GM18868 (cell line): ENCODE data around the gene CLDN20.
"Not testable (repeated sequence)": the region's sequence is repeated elsewhere in the genome, so short reads cannot be mapped to it uniquely, and the experiment has no call there.

Experiments used
- ATAC-seq: cut with Tn5 transposase; IDR thresholded peaks from one replicate; pipeline ENCODE4 v1.9.1; 2021; ENCODE audit warnings: mild to moderate bottlenecking, moderate library complexity; ENCODE audit not compliant: unreplicated experiment

CLDN20 gene, protein sequence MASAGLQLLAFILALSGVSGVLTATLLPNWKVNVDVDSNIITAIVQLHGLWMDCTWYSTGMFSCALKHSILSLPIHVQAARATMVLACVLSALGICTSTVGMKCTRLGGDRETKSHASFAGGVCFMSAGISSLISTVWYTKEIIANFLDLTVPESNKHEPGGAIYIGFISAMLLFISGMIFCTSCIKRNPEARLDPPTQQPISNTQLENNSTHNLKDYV

DNA sequence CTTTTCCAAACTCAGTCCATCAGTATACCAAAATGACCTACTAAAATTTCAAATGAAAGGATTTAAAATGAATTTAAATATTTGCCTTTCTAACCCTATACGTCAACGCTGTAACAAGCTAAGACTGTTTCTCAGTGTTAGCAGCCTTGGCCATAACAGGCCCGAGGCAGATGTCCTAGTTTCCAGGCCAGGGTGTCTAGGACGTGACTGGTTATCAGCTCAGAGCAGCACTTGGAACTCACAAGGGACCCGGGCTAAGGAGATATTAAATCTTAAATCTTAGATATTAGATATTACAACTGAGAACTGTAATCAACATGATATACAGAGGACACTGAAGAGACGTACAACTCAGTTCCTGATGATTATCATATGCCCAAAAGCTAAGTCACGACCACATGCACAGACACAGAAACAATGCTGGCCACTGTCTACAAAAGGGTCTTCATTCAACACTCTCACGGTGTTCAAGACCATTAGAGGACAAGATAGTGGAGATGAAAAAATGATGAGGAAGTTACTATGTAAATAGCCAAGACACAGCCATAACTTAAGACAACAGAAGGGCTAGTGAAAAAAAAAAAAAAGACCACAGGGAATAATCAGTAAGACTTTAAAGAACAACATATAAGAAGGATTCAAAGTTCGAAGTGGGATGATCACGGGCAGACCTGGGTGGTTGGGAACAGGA lies at the start of gene CLDN20:
TSS of gene CLDN20 (plus strand) at position 641 of the 691 bp plus-strand sequence. CDS start 11,707 bp downstream, outside the sequence.
- ATAC-seq: no peak

DNA sequence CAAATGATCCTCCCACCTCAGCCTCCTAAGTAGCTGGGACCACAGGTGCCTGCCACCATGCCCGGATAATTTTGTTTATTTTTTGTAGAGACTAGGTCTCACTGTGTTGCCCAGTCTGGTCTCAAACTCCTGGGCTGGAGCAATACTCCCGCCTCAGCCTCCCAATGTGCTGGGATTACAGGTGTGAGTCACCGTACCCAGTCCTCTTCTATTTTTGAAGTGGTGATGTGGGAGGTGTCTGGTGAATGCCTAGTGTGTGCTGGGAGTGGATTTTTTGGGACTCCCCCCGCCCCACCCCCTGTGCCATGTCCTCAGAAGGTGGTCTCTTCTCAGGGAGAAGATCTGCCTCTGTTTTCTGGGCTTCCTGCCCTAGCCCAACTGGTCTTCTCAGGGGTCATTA lies 47.9 kb upstream of the CLDN20 start:
- no peak for ATAC-seq

DNA sequence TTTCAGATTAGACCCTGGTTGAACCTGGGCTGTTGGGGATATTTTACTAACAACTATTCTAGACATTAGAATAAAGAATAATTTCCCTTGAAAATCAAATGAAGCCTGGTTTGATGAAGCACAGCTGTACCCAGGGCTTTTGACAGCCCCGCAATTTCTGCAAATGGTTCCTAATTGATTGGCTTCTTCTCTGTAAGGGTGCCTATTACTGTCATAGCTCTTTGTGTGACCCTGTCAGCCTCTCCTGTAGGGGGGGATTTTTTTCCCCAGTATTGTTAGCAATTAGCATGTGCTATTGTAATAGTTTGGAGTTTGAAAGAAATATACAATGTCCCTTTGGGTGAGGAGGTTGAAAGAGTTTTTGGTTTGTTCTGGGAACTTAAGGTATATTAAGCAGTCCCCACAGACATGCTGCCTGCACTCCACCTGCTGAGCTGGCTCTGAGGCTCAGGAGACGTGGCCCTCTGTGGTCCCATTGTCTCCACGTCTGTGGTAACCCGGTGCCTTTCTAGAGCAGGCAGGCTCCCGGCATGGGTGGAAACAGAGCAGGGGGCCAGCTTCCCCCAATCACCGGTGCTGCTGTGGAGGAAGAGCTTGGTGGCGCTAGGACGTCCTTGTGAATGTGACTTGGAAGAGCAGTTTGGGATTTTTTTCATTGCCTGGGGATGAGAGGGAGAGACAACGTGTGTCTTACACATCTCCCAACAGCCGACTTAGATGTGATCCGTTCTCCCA lies 47.3 kb upstream of the CLDN20 start:
- no peak for ATAC-seq

DNA sequence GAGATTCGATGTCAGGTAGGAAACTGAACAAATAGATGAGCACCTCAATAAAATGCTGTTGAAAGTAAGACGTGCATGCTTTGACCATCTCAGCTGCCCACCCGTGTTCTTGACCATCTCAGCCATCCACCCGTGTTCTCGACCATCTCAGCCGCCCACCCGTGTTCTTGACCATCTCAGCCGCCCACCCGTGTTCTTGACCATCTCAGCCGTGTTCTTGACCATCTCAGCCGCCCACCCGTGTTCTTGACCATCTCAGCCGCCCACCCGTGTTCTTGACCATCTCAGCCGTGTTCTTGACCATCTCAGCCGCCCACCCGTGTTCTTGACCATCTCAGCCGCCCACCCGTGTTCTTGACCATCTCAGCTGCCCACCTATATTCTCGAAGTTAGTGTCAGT lies 45.1 kb upstream of the CLDN20 start:
- not testable (repeated sequence) for ATAC-seq

DNA sequence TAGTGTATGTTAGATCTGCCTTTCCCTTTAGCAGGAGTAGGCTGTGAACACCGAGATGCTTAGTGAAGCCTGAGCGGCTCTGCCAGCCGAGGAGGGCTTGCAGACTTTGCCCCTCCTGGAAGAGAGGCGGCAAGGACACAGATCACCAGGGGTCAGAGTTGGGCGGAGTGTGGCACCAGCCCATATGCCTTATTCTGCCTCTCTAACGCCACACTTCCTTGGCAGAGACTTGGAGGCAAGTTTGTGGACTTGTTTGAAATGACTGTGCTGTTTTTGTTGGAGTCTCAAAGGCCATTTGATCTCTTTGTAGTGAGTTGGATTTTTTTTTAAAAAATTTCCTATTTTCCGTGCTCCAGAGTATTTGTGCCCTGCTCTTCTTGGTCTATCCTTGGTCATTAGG lies 44.5 kb upstream of the CLDN20 start:
- ATAC-seq: no peak

DNA sequence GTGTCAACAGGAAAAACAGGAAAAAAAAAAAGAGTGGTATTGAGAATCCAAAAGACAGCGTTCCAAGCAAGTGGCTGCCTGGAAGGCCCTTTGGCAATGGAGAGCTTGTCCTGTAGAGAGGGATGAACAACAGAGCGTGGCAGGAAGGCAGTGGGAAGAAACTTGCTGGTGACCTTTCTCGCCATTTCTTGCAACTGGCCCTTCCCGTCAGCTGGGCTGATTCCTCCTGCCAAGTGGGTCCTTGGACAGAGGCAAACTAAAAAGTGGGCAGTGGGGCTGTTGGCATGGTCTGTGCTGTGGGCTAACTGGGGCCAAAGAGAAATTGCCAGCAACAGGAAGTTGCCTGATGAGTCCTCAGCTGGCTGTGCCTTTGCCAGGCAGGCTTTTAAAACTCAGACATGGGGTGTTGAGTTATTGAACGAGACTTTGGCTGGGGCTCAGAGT lies 43.9 kb upstream of the CLDN20 start:
- no peak for ATAC-seq

DNA sequence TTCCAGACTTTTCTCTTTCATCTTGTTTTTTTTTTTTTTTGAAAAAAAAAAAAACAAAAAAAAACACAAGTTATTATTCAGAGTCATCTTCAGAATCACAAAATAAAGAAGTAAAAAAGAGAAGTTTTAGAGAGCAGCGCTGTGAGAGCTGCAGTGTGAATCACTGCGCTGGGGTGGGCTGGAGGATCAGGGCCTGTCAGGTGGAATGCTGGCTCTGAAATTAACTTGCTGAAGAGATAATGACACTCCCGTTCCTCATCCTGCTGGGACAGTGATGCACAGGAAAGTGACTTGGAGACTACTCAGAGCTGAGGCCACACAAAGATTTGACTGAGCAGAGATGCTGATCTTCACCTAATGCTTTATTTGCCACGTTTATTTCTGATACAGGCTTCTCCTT lies 42.7 kb upstream of the CLDN20 start:
- ATAC-seq: no peak

DNA sequence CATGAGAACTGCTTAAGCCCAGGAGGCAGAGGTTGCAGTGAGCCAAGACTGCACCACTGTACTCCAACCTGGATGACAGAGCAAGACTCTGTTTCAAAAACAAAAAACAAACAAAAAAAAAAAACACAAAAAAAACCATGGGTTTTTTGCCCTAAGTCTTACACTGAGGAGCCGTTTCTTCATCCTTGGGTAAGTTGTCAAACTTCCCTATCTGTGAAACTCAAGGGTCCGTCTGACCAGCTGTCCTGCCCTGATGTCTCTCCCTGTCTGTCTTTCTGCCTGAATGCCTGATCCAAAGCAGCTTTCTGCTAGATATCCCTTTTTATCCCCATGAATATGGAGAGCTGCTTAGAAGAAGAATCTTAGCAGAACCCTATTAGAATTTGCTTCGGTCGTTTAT lies 41.3 kb upstream of the CLDN20 start:
- ATAC-seq: no peak

DNA sequence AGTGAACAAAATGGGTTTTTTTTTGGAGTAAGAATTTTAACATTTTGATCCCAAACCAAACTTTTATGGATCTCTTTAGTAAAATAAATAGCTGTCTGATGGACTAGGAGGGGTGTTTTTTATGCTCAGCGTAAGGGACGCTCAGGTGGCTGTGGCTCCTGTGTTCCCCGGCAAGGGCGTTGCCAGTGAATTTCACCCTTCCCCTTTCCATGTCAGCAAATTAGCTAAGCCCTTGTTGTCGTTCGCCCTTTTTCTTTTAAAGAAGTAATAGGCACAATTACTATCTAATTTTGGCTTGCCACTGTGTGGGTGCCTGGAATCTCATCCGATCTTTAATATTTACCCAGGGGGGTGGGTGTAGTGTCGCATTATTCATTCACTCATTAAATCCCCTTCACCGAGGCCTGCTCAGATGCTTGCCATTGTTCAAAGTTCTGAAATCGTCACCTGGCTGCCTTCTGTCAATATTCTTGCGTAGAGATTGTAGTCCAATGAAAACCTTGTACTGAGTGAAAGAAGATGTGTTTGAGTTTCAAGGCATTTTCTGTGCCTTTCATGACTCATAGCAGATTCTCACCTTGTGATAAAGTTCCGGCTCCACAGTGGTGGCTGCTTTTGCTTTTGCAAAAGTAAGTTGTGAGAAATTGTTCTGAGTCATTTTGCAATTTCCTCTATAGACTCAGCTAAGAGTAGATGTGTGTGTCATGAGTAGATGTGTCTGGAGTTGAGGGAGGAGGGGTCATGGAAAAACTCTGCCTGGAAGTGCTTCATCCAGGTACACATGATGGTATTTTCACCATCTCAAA lies 40.0 kb upstream of the CLDN20 start:
- peak; percentile 98 for ATAC-seq

DNA sequence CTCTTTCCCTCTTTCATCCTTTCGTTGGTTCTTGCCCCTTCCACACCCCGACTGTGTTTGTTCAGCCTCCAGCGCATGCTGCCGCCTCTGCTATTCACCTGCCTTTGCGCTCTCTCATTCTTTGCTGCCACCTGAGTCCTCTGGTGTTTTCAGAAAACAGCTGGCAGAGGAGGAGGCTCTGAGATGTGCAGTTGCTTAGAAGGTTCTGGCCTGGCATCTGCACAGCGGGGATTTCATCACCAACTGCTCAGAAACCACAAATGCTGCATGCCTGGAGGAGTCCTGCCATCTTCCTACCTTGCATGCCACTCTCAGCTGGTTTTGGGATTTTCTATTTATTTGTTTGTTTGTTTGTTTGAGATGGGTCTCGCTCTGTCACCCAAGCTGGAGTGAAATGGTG lies 39.2 kb upstream of the CLDN20 start:
- no peak for ATAC-seq

DNA sequence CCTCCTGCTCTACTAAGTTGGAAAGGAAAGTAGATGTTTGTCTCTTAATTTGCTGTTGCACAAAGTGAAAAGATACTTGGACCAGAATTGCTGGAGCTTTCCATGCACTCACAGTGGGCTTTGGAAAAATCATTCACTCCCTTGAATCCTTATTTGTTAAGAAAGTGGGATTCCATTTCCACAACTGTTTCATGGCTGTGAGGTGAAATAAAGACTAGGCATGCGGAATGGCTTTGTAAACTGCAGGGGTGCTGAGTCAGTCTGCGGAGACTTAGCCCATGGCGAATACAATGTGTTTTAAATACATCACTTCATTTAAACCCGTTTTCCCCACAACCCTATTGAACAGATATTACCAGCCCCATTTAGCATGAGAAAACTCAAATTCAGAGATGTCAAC lies 36.8 kb upstream of the CLDN20 start:
- no peak for ATAC-seq

DNA sequence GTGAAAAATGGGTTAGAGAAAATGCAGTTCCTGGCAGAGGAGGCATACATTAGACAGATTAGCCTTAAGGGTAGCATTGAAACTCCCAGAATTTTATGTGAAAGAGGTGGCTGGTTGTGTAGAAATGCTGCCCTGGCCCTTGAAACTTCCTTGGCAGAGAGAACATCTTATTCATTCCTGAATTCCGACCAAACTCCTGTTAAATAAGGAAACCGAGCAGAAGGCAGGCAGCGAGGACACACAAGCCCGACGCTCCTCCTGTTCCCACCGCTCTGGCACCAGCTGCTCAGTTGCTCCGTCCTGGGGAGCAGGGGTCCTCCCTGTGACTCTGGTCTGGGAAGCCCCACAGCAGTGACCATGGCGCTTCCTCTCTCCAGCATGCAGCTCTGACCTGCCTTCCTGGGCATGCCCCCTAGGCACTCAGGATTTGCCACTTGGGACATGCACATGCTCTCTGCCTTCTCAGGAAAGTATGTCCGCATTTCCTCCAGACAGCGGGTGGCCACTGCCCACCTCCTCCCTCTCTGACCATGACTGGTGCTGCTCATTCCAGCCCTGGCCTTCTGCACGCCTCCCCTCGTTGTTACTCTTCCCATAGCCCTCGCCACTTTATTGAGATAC lies 35.2 kb upstream of the CLDN20 start:
- ATAC-seq: no peak

DNA sequence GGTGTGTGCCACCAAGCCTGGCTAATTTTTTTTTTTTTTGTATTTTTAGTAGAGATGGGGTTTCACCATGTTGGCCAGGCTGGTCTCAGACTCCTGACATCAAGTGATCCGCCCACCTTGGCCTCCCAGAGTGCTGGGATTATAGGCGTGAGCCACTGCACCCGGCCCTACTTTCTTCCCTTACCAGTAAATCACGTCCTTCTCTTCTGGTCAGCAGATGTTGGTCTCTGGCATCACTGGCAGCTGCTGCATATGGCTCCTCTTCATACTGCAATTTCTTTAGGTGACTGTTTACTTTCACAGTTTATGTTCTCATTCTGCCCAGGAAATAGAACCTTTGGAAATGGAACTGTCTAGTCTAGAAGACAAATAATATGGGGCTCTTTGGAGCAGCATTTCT lies 32.8 kb upstream of the CLDN20 start:
- ATAC-seq: not testable (repeated sequence)

DNA sequence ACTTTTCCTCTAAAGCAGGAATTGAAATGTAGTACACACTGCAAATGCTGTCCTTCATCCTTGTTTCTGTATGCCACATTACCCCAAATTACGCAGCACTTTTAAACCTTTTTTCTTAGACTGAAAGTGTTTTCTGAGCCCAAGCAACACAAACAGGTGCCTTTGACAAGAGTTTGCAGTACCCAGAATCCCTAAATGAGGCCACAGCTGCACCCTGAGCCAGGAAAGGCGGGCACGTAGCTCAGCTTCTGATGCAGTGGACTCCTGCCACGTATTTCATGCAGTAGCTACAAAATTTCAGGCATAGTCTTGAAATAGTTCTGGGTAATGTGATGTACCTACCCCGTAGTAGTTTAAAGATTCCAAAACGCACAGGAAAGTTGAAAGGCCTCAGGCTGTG lies 31.0 kb upstream of the CLDN20 start:
- ATAC-seq: no peak

DNA sequence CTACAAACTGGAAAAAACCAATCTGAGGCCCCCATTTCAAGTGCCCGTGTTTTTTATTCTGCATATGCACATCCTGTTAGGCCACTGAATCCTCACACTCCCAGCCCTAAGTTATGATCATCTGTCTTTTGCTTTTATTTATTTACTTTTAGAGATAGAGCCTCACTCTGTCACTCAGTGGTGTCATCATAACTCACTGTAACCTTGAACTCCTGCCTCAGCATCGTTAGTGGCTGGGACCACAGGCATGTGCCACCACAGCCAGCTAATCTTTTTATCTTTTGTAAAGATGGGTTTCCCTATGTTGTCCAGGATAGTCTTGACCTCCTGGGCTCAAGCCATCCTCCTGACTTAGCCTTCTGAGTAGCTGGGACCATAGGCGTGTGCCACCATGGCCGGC lies 29.6 kb upstream of the CLDN20 start:
- no peak for ATAC-seq

DNA sequence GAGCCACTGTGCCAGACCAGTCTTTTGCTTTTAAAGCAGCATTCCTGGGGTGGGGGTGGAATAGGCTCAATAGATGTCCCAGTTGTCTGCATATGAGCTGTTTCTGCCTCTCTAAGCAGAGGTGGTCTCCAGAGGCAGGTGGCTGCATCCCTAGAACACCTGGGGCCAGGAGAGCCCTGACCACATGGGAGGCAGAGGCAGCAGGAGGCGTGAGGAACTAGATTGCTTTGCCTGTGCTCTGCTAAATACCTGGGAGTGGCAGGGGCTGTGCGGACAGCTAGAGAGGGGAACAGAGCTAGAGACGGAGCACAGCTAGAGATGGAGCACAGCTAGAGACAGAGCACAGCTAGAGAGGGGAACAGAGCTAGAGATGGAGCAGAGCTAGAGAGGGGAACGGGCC lies 29.1 kb upstream of the CLDN20 start:
- ATAC-seq: no peak

DNA sequence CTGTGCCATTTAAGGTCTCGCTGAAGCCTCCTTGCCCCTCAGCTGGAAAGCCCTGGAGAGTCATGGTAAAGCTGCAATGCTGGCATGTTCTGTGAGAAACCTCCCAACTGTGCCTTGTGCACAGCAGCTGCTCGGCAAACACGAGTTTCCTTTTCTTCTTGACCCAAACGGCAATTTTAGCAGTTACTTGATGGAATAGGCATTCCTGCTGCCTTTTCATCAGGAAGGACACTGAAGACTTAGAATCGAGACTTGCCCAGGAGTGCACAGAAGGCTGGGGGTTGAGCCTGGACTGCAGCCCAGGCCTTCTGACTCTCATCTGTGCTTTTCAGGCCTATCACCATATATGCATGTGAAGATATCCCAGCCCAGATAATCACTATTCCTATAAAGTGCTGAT lies 28.7 kb upstream of the CLDN20 start:
- no peak for ATAC-seq

DNA sequence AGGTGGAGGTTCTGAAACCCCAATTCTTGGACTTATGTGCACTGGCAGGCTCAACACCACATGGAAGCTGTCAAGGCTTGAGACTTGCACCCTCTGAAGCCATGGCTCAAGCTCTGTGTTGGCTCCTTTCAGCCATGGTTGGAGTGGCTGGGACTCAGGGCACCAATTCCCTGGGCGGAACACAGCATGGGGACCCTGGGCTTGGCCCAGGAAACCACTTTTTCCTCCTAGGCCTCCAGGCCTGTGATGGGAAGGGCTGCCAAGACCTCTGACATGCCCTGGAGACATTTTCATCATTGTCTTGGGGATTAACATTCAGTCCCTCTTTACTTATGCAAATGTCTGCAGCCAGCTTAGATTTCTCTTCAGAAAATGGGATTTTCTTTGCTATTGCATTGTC lies 26.2 kb upstream of the CLDN20 start:
- ATAC-seq: no peak

DNA sequence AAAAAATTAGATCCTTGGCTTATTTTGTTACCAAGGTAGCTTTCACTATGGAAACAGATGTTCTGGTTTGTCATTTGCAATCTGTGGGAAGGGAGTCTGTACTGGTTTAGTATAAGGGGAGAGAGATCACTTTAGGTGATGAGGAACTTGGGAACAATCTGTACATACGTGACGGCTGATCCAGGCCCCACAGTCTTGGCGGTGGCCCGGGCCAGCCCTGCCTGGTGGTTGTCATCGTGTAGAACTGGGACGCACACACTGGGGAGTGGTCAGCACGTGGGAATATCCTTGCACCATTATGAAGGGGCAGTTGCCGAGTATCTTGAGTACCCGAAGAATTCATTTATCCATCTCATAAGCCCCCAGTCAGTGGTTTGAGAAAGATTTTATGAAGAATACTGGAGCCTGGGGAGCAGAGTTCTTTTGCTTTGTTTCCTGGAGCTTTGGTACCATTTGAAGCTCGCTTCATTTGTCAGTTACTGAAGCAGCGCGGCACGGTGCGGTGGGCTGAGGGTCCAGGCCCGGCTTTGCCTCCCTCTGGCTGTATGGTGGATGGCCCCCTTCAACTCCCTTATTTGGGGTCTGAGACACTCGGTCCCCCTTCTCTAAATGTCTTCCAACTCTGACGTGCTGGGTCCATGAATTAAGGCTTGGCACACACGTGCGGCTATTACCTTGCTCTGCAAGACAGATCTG lies 22.8 kb upstream of the CLDN20 start:
- ATAC-seq: no peak

DNA sequence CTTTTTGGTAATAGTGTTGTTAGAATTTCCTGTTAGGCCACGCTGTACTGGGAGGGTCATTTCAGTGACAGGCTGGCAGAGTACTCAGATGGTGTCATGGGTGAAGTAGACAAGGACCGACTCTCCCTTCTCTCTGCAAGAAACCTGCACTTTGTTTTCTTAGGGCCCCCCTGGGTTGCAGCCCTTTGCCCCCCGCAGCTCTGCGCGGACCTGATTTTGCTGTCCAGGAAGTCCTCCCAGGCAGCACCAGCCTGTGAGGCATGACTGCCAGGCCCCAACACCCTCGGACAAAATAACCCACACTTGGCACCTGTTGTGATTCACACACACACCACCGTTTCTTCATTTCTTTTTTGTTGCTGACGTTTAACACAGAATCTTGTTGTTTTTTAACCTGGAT lies 21.8 kb upstream of the CLDN20 start:
- ATAC-seq: no peak
